ENCODE measurements around the gene C12orf60.

Gene C12orf60

DNA sequence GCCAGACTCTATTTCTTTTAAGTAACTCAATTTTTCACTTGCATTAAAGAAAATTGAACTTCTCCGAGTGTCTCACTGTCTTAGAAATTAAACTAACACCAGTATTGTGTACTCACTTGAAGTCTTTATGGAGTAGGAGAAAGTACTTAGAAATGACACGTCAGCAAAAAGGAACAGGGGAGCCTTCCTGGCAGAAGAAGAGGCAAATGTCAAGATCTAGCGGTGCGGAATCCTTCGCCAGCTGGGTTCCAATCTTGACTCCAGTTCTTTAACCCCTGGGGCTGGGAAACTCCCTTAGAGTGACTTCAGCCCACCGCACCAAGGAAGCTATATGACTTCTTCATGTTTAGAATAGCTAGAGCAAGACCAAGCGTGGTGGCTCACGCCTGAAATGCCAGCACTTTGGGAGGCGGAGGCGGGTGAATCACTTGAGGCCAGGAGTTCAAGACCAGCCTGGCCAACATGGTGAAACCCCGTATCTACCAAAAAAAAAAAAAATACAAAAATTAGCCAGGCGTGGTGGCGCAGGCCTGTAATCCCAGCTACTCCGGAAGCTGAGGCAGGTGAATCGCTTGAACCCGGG is 34.6 kb upstream of the C12orf60 start:
- H3K4me3 ChIP-seq (replicated peaks in 1 of 2; ENCODE audit: low read depth in 2 of 2, low read length in 2 of 2) = peak overlapping the region; percentile 87 to 94
- DNase-seq (ENCODE audit: low read depth in 2 of 2) = peak; percentile 31 to 54
- TF ChIP-seq, protein P1, sequence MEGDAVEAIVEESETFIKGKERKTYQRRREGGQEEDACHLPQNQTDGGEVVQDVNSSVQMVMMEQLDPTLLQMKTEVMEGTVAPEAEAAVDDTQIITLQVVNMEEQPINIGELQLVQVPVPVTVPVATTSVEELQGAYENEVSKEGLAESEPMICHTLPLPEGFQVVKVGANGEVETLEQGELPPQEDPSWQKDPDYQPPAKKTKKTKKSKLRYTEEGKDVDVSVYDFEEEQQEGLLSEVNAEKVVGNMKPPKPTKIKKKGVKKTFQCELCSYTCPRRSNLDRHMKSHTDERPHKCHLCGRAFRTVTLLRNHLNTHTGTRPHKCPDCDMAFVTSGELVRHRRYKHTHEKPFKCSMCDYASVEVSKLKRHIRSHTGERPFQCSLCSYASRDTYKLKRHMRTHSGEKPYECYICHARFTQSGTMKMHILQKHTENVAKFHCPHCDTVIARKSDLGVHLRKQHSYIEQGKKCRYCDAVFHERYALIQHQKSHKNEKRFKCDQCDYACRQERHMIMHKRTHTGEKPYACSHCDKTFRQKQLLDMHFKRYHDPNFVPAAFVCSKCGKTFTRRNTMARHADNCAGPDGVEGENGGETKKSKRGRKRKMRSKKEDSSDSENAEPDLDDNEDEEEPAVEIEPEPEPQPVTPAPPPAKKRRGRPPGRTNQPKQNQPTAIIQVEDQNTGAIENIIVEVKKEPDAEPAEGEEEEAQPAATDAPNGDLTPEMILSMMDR (IDR thresholded peaks at IDR 0.05; ENCODE audit: low read depth, low read length) = no peak

DNA sequence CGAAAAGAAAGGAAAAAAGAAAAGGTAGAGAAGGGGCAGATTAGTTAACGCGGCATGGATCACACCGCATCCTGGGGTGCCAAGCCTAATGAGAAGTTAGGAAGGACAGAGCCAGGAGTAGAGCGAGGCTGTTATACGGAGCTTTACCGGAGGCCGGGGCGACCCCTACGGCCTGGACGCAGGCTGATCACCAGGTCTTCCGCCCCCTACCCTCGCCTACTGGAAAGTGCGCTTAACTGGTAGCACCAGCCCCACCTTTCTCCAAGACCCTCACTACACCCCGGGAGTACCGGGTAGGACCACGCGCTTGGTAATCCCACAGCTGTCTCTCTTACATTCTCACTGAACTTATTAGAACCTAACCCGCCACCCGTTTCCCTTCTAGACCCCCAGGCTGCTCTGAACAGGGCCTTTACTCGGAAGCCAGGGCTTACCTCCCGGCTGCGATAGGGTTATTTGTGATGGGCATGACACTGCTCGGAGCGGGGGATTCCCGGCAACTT is 34.0 kb upstream of the C12orf60 start:
- TF ChIP-seq, protein P1 (IDR thresholded peaks at IDR 0.05; ENCODE audit: low read depth, low read length) = peak; percentile 16
- DNase-seq (ENCODE audit: low read depth in 2 of 2) = peak in 1 of 2 donors; percentile 41
- H3K4me3 ChIP-seq (replicated peaks in 1 of 2; ENCODE audit: low read depth in 2 of 2, low read length in 2 of 2) = peak overlapping the region; percentile 87 to 94

- H3K4me3 ChIP-seq (replicated peaks in 1 of 2; ENCODE audit: low read depth in 2 of 2, low read length in 2 of 2) = peak overlapping the region; percentile 87 to 94
- DNase-seq (ENCODE audit: low read depth in 2 of 2) = peak; percentile 73 to 77
- TF ChIP-seq, protein P1 (IDR thresholded peaks at IDR 0.05; ENCODE audit: low read depth, low read length) = peak; percentile 82
These were observed 33.4 kb upstream of the C12orf60 start for GRCh38 chr12:14769969-14770495.

DNA sequence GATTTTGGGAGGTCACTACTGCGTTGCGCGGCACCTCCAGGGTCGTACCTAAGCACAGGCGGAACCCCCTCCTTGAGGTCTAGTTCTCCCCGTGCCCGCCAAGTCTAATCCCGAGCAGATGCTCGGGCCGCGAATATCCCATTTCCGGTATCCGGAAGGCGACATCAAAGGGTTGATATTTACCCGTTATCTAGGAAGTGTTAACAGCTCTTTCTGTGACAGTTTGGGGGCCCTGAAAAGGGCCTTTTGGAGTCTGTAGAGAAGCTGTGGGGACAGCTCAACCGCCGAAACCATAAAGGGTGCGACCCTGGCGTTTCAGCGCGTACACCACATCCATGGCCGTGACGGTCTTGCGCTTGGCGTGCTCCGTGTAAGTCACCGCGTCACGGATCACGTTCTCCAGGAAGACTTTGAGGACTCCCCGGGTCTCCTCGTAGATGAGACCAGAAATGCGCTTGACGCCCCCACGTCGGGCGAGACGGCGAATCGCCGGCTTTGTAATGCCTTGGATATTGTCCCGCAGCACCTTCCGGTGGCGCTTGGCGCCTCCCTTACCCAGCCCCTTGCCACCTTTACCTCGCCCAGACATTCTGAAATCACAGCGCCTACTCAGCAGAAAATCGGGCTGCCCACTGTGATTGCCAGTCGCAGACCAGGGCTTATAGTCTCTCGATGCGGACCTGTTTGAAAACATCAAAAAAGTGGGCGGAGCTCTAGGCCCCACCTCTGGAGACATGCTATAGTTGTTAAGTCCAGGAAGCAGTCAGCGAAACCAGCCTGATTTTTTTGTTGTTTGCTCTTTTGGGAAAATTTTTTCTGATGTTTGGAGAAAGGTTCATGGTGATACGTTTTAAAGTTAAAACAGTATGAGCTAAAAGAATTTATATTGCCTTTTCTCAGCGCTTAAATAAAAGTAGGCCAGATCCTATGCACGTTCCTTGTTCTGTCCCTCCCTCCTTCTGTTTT is 32.7 kb upstream of the C12orf60 start:
- H3K4me3 ChIP-seq (replicated peaks in 1 of 2; ENCODE audit: low read depth in 2 of 2, low read length in 2 of 2) = peak overlapping the region; percentile 87 to 94
- DNase-seq (ENCODE audit: low read depth in 2 of 2) = peak; percentile 97 to 98
- TF ChIP-seq, protein P1 (IDR thresholded peaks at IDR 0.05; ENCODE audit: low read depth, low read length) = no peak

DNA sequence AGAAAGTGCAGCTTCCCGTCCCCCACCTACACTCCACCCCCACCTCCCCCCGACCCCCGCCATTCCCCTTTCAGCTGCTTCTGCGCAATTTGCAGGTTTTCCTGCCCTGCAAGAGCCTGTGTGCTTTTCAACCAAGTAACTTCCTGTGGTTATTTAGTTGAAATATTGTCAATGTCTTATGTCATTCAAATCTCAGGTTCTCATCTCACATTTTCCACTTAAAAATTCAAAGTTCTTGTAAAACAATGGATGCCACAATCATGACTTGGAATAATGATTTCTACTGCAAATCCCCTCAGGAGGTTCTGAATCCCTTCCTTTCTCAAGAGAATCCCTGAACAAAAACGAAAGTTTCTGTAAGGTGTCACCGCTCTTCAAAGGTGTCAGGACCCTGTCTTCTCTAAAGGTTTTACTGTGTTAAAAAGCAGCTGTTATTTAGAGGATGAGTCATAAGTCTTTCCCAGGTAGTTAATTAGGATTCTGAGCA is 31.8 kb upstream of the C12orf60 start:
- TF ChIP-seq, protein P1 (IDR thresholded peaks at IDR 0.05; ENCODE audit: low read depth, low read length) = no peak
- peak overlapping the region in 1 of 2 donors; percentile 94 for H3K4me3 ChIP-seq (replicated peaks in 1 of 2; ENCODE audit: low read depth in 2 of 2, low read length in 2 of 2)
- no peak for DNase-seq (ENCODE audit: low read depth in 2 of 2)

DNA sequence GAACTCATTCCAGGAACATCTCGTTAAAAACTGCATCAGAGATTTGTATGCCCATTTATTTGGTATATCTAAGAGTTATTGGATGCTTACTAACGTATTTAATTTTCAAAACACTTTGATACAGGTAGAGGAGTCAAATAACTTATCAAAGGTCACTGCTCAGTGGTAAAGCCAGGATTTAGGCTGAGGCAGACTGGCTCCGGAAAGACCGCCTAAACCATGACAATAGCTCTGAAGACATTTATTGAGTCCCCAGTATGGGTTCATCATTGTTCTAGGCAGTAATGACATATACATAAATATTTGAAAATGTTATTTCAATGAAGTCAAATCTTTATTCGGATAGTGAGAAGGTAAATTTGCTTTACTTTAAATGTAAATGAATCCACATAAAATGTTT is 30.5 kb upstream of the C12orf60 start:
- TF ChIP-seq, protein P1 (IDR thresholded peaks at IDR 0.05; ENCODE audit: low read depth, low read length) = no peak
- H3K4me3 ChIP-seq (replicated peaks in 1 of 2; ENCODE audit: low read depth in 2 of 2, low read length in 2 of 2) = no peak overlapping the region
- no peak for DNase-seq (ENCODE audit: low read depth in 2 of 2)

All from cardiac fibroblast (primary cell).